Islet of Langerhans (tissue), 1 donor: ENCODE results near the gene RPS19BP1.

ENCODE experiments used
- FAIRE-seq: peaks from one replicate; lab custom pipeline; 2011; peaks lifted over from hg19 to GRCh38; lab: Jason Lieb, UNC

RPS19BP1 gene, protein sequence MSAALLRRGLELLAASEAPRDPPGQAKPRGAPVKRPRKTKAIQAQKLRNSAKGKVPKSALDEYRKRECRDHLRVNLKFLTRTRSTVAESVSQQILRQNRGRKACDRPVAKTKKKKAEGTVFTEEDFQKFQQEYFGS

DNA sequence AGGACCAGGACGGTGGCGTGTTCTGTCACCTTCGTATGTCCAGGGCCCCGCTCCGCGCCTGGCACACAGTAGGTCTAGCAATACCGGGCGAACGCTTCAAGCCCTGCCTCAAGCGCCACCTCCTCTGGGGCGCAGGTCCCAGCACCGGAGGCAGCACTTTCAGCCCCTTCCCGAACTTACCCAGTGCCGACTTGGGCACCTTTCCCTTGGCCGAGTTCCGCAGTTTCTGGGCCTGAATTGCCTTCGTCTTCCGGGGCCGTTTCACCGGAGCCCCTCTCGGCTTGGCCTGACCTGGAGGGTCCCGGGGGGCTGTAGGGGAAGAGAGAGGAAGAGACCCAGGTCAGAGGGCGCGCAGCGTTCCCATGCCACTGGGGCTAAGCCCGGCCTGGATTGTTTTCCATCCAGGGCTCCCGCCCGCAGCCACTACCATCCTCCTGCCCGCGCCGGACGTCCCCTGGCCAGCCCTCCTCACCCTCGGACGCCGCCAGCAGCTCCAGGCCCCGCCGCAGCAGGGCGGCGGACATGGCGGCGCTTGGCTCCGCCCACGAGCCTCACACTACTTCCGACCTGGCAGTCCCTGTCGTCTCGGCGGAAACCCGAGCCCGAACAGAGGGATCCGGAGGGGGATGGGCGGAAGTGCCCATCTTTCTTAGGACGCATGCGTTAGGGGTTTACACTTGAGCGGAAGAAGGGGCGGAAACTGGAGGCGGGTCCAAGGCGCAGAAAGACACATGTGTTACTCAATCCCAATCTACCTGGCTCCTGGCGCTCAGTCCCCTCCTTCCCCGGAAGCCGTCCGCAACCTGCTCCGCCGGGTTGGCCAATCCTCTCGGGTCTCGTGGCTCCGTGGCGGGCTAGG lies at the start of gene RPS19BP1:
RPS19BP1 (minus strand) TSS at position 534 of the 859 bp plus-strand sequence; CDS start at position 524, 10 bp downstream.
- FAIRE-seq, result peak; percentile 97

DNA sequence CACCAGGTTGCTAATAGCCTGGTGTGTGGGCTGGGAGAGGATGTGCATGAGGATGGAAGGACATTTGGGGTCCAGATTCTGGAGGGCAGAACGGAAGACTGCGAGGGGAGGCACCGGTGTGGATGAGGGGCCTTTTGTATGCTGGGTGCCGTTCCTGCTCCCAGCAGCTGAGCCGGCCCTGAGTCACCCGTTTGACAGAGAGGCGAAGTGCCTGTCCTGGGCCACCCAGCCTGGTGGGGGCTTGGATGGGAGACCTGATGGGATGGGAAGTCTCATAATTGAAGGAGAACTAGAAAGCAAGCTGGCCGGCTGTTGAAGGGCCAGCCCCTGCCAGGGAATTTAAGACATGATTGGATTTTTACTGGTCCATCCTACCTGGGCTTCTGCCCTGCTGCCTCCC lies 48.8 kb upstream of the RPS19BP1 start:
- no peak for FAIRE-seq

DNA sequence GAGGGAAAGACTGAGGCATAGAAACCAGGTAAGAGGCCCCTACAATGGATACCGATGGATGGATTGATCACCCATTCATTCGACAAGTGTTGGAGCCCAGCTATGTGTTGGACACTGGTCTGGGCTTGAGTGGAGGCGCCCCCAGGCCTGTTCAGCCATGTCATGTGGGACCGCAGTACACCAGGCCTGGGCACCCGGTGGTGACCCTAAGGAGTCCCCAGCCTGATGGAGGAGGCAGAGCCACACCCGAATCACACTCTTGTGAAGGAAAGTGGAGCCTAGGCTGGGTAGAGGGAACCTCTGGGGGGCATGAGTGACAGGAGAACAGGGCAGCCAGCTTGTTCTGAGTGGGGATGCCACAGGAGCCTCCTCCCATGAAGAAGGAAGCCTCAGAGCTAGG lies 48.2 kb upstream of the RPS19BP1 start:
- no peak for FAIRE-seq

DNA sequence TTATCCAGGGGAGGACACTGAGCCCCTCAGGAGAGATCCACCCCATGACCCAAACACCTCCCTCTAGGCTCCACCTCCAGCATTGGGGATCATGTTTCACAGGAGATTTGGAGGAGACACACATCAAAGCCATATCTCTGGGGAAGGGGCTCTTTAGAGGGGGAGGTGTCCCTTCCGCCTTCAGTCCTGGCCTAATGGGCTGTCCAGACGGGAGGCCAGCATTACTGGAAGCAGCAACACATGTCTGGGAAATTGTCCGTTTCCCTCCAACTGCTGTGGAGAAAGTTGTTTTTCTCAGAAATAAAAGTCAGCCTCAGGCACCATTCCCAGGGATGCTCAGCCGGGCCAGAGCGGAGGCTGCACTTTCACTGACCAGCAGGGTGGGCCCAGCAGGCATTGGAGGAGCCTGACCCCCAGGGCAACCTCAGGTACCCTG lies 47.5 kb upstream of the RPS19BP1 start:
- FAIRE-seq, result no peak

DNA sequence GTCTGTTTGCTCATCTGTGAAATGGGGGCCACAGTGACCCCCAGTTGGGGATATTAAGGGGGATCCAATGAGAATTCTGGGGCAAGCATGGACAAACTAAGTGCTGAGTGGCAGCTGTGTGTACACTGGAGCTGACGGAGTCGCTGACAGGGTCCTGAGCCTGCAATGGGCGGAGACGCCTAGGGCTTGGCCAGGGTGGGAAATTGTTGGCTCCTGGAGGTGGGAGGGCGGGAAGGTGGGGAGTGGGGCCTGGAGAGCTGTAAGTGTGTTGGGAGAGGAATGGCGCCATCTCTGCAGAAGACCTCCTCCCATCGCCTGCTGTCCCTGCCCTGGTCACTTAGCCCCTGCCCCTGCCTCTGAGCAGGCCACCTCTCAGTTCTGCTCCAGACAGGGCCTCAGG lies 45.4 kb upstream of the RPS19BP1 start:
- no peak for FAIRE-seq

DNA sequence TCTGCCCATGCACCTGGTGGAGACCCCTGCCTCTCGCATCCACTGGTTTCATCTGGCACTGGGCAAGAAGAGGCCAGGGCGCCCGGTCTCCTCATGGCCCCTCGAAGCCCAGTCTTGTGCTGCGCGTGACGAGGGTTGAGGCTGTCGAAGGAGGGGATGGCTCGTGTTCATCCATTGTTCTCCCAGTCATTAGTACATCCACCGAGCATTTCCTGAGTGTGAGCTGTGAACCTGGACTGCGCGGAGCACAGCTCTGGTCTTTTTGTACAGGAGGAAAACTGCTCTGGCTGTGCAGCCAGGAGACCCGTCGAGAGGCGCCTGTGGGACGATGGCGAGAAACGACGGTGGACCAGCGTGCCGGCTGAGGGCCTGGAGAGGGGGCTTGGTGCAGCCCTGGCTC lies 44.8 kb upstream of the RPS19BP1 start:
- FAIRE-seq, result no peak

DNA sequence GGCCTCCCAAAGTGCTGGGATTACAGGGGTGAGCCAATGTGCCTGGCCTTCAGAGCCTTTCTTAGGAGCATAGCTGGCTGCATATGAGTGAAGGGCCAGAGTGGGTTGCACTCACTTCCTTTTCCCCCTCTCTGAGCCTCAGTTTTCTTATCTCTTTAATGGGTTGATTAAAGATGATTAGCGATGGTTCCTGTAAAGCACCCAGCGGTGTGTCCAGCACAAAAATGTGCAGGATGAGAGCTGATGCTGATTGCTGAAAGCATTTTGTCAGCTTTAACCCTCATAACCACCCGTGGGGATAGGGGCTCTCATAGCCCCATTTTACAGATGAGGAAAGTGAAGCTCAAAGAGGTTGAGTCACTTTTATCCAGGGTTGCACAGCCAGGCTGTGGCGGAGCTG lies 43.5 kb upstream of the RPS19BP1 start:
- no peak for FAIRE-seq

DNA sequence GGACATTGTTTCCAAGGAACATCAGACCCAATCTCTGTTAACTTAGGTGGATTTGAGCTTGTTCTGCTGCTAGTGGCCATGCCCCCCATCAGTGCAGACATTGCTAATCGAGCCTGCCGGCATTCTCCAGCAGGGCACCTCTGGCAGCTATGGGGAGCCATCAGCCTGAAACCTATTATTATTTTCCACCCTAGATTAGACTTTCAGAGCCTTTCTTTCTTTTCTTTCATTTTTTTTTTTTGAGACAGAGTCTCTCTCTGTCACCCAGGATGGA lies 42.9 kb upstream of the RPS19BP1 start:
- FAIRE-seq, result no peak

DNA sequence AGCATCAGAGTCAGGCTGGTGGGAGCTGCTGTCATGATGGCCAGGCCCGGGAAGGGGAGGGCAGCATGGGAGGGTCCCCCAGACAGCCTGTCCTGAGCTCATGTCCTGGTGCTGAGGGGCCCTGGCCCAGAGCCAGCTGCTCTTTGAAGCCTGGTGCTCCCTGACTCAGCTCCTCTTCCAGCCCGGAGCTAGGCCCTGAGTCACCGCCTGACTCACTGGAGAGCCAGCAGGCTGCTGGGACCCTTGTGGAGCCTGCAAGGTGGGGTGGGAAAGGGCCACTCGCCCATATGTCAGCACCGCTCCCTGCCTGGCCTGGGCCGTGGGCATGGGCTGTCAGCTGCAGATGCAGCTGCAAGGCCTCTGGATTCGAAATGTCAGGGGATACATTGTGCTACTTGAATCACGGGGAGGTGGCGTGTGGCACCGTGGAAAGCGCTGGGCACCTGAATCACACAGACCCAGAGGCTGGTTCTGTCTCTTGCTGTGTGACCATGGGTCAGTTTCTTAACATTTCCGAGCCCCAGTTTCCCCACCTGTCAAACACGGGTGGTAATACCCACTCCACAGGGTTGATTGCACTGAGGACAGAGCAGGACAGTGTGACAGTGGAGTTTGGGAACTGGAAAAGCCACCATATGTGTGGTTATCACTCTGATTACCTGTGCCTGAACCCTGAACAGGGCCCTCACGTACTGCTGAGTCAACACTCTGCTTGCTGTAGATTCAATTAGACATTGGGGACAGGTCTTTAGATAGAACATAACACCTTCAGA lies 42.4 kb upstream of the RPS19BP1 start:
- no peak for FAIRE-seq

DNA sequence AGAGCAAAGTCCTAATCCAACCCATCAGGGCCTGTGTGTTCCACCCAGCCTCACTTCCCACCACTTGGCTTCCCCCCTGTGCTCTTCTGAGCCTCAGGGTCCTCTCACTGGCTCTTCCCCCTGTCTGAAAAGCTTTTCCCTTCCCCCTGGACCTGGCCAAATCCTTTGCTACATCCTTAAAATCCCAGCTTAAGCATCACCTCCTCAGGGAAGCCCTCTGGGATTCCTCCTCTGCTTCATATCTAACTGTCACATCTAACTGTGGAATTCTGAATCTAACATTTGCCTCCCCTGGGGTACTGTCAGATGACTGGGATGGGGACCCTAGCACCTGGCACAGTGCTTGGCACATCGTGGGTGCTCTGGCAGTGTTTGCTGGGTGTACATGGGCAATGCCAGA lies 39.0 kb upstream of the RPS19BP1 start:
- no peak for FAIRE-seq

DNA sequence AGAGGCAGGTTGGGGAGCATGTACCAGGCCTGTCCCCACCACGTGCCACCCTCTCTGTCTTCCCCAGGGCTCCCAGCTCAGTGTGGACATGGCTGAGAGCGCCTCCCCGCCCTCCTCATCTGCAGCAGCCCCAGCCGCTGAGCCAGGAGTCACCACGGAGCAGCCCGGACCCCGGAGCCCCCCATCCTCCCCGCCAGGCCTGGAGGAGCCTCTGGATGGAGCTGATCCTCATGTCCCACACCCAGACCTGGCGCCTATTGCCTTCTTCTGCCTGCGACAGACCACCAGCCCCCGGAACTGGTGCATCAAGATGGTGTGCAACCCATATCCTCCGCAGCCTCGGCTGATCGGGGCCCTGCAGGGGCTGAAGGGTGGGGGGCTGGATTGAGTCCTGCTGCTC lies 38.1 kb upstream of the RPS19BP1 start, which contains the start of gene CACNA1I:
CACNA1I (plus strand) TSS at position 89 of the 400 bp plus-strand sequence; CDS start at position 89, 0 bp downstream.
- FAIRE-seq, result no peak

DNA sequence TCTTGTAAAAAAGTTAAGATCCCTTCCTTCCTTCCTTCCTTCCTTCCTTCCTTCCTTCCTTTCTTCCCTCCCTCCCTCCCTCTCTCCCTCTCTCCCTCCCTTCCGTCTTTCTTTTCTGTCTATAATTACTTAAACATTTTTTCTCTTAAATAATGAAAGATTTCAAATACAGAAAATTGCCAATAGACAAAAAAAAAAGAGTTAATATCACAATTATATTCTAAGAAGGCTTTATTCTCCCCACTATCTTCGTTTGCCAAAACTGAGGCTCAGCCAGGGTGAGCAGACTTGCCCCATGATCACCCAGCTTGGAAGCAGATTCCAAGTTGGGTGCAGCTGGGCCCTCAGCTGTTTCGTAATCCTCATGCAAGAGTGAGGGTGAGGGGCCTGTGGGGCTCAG lies 37.7 kb upstream of the RPS19BP1 start:
- no peak for FAIRE-seq

DNA sequence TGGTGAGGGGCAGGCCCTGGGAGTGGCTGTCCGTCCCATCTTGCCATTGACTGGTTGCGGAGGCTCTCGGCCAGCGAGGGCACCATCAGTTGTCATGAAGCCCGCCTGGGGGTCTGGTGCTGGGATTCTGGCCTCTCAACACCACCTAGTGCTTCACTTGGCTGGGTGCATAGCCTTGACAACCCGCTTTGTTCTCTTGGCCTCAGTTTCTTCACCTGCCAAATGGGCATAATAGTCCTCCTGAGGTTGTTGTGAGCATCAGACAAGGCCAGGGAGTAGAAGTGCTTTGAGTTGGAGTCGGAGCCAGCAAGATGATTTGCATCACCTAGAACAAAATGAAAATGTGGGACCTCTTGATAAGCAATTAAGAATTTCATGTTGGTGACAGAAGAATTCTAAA lies 36.5 kb upstream of the RPS19BP1 start:
- FAIRE-seq, result no peak

DNA sequence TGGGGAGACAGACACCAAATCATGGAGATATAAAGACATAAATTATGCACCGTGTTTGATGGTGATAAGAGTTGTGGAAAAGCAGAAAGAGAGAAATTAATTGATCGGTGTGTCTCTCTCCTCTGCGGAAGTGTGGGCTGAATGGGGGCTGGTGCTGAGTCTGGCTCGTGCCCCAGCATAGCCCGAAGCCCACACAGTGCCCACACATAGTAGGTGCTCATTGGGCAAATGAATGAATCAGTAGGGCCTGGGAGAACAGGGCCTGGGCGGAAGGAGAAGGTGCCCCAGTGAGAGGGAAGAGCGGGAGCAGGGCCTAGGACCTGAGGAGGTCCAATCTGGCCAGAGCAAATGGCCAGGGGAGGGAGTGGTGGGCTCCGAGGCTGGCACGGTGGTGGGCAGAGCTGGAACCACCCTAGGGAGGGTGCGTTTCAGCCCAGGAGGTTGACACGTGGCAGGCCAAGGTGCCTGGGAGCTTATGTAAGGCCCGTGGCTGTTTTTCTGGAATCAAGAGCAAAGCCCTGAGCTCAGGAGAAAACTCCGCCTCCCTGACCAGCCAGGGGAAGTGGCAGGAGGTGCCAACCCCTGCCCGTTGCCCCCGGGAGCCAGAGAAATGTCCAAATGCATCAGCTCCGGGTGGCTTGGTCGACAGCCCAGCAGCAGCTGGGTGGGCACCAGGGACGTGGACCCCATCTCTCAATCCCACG lies 35.9 kb upstream of the RPS19BP1 start:
- FAIRE-seq, result no peak

DNA sequence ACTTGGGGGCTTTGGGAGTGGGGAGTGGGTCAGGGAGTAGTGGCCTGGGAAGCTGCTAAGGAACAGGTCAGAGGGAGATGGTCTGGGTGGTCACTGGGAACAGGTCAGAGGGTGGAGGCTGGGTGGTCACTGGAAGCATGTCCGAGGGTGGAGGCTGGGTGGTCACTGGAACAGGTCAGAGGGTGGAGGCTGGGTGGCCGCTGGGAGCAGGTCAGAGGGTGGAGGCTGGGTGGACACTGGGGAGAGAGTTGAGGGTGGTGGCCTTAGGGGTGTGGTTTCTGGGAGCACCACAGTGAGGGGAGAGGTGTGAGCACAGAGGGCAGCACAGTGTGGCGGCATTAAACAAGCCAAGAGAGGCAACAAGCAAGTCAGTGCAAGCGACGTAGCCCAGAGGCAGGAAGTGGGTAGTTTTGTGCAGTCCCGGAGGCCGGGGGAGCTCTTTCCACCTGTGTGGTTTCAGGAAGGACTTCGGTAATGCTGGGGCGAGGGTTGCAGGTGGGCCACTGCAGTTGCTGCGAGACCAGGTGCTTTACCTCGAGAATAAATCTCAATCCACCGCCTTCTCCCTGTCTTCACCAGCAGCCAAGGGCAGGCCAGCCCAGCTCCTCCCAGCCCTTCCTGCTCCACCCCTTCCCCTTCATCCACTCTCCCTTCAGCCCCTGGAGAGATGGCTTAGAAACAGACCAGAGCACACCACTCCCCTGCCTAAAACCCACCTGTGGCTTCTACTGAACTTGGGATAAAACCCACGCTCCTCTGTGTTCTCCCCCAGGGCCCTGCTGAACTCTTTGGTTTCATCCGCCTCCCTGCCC lies 34.8 kb upstream of the RPS19BP1 start:
- FAIRE-seq, result no peak

DNA sequence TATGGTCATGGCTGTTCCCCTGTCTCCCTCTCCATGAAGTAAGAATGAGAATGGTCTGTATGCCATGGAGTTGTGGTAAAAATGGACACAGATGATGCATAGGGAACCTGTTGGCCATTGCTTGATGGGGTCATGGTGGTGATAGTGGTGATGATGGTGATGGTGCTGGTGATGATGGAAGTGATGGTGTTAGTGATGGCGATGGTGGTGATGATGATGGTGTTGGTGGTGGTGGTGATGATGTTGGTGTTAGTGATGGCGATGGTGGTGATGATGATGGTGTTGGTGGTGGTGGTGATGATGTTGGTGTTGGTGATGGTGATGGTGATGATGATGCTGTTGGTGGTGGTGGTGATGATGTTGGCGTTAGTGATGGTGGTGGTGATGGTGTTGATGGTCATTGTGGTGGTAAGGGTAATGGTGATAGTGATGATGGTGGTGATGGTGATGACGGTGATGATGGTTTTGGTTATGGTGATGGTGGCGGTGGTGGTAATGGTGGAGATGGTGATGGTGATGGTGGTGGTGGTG lies 32.9 kb upstream of the RPS19BP1 start:
- no peak for FAIRE-seq

DNA sequence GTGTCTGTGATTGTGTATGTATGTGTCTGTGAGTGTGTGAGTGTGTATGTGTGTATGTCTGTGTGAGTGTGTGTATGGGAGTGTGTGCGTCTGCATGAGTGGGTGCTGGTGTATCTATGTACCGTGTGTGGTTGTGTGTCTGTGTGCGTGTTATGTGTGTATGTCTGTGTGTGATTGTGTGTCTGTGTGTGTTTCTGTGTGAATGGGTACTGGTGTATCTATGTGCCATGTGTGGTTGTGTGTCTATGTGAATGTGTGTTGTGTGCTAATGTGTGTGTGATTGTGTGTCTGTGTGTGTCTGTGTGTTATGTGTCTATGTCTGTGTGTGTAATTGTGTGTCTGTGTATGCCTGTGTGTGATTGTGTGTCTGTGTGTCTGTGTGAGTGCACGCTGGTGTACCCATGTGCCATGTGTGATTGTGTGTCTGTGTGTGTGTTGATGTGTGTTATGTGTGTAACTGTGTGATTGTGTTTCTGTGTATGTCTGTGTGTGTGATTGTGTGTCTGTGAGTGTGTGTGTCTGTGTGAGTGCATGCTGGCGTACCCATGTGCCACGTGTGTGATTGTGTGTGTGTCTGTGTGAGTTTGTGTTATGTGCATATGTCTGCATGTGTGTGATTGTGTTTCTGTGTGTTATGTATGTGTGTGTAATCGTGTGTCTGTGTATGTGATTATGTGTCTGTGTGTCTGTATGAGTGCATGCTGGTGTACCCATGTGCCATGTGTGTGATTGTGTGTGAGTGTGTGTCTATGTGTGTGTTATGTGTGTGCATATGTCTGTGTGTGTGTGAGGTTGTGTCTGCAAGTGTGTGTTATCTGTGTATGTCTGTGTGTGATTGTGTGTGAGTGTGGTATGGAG lies 31.3 kb upstream of the RPS19BP1 start:
- FAIRE-seq, result no peak

DNA sequence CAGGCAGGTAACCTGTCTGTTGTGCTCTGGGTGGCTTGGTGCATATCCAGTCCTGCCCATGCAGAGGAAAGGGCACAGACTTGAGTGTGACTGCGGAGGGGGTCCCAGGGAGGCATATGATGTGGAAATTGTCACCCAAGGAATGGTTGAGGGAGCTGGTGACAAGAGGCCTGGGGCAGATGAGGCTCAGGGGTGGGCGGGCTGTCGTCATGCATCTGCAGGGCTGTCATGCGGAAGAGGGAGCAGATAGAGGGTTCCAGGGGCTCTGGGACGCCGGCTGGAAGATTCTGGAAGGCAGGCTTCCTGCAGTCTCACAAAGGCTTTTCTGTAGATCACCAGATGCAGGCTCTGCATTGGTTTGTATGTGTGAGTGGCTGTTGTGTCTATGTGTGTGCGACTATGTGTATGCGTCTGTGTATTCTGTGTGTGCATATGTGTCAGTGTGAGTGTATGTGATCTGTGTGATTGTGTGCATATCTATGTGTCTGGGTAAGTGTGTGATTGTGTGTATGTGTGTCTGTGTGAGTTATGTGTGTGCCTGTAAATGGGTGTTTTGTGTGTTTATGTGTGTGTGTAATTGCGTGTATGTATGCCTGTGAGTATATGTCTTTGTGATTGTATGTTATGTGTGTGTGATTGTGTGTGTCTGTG lies 30.4 kb upstream of the RPS19BP1 start:
- FAIRE-seq, result no peak

DNA sequence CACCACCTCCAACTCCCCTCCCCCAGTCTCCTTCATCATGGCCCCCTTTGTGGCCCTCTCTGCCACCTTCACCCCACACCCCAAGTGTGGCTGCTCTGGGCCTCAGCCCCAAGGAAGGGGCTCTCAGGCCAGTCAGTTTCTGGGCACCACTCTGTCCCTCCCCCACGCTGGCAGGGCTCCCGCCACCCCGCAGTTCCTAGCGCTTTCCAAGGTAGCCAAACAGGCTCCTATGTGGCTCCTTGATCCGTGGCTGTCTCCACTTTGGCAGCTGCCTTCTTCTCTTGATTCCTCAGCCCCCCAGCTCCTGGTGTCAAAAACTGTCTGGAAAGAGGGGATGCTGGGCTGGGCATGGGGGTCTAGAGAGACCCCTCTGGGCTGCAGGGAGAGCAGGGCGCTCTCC lies 27.6 kb upstream of the RPS19BP1 start:
- no peak for FAIRE-seq
